CD4-positive, alpha-beta T cell treated with Interleukin-12 subunit alpha and Interleukin-12 subunit beta, for 1 hour (primary cell): ENCODE measurements around the gene HYAL2.
A peak's percentile ranks its signal among the peaks of the same experiment; 100 is the strongest.

Experiments
- DNase-seq: peaks from one replicate; pipeline ENCODE4 v3.0.0-alpha.2; 2020

The HYAL2 gene

GRCh38 chr3:50350527-50351322 is 28.2 kb upstream of the HYAL2 start, which contains the start of the genes CYB561D2 and NPRL2:
Gene CYB561D2, plus strand, starts transcription at chr3:50350862. Its CDS starts 572 bp downstream, at chr3:50351434.
Gene NPRL2, minus strand, starts transcription at chr3:50350775. Its CDS starts 123 bp downstream, at chr3:50350652.
- peak; percentile 98 for DNase-seq

- no peak for DNase-seq
Measured at GRCh38 chr3:50350213-50350526, 27.6 kb upstream of the HYAL2 start.

- peak; percentile 87 for DNase-seq
Measured at GRCh38 chr3:50347187-50347813, 24.8 kb upstream of the HYAL2 start.

GRCh38 chr3:50345586-50346234 is 23.2 kb upstream of the HYAL2 start, which contains the start of gene ZMYND10:
Gene ZMYND10, minus strand, starts transcription at chr3:50345732. Its CDS starts 153 bp downstream, at chr3:50345579.
- DNase-seq: peak; percentile 81

GRCh38 chr3:50345008-50345407 is 22.5 kb upstream of the HYAL2 start:
- DNase-seq: no peak

GRCh38 chr3:50342813-50343633 is 20.5 kb upstream of the HYAL2 start:
- DNase-seq: no peak

- DNase-seq: no peak
Measured at GRCh38 chr3:50341996-50342650, 19.6 kb upstream of the HYAL2 start.

- no peak for DNase-seq
Measured at GRCh38 chr3:50341537-50341936, 19.0 kb upstream of the HYAL2 start.

- DNase-seq: peak; percentile 76
Measured at GRCh38 chr3:50340448-50341329, 18.1 kb upstream of the HYAL2 start, which contains the start of gene RASSF1. Gene RASSF1, minus strand, starts transcription at chr3:50340836. Its CDS starts 31 bp downstream, at chr3:50340805.

- no peak for DNase-seq
Measured at GRCh38 chr3:50340147-50340447, 17.6 kb upstream of the HYAL2 start.

GRCh38 chr3:50339485-50340146 is 17.1 kb upstream of the HYAL2 start:
- no peak for DNase-seq

GRCh38 chr3:50338965-50339364 is 16.4 kb upstream of the HYAL2 start:
- no peak for DNase-seq

GRCh38 chr3:50337175-50337861 is 14.8 kb upstream of the HYAL2 start:
- peak; percentile 95 for DNase-seq

- DNase-seq: no peak
Measured at GRCh38 chr3:50336452-50337174, 14.1 kb upstream of the HYAL2 start.

- no peak for DNase-seq
Measured at GRCh38 chr3:50334339-50335075, 12.0 kb upstream of the HYAL2 start.

GRCh38 chr3:50333744-50334328 is 11.3 kb upstream of the HYAL2 start:
- no peak for DNase-seq

- DNase-seq: no peak
Measured at GRCh38 chr3:50331364-50331907, 8.9 kb upstream of the HYAL2 start.

GRCh38 chr3:50330330-50330729 is 7.8 kb upstream of the HYAL2 start:
- no peak for DNase-seq
